HL-60/S4 (cell line): ENCODE results near the gene GDPGP1.
"Not testable (repeated sequence)": the region's sequence is repeated elsewhere in the genome, so short reads cannot be mapped to it uniquely, and the experiment has no call there.

Experiments
- in situ Hi-C: fragments of 300-500 bp; cut with MboI; formaldehyde crosslinking; loops from 2 replicates; pipeline ENCODE4 v1.14.3; 2022; ENCODE audit warnings: low sequenced_read_pairs

Gene GDPGP1

DNA sequence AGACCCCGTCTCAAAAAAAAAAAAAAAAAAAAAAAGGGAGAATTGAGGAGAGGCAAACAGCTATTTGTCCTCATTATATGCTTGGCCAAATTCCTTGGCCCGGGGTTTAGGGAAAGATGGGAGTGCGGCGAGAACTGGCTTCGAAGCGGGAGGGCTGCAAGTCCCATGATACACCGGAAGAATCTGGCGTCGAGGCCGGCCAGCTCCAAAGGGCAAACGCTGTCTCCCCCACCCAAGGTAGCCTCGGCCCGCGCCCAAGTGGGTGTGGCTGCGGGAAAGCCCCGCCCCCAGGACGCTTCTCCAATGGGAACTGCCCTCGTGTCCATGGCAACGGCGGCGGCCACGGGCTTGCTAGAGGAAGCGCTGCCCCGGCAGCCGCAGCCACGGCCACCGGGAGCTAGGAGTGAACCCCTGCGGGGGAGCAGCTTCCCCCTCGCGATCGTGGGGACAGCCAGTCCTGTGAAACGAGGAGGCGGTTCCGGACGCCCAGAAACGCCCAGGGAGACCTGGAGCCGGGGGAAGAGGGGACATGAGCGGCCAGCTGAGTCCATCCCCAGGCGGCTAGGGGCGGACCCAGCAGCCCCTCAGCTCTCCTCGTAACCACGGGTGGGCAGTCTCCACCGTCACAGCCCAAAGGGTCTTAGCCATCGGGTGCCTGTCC lies 15.3 kb downstream of the GDPGP1 start, which contains the start of gene TTLL13:
TTLL13 (plus strand) TSS at position 354 of the 661 bp plus-strand sequence. CDS start 1,075 bp downstream, outside the sequence.
- in situ Hi-C loops, result no loop called here

DNA sequence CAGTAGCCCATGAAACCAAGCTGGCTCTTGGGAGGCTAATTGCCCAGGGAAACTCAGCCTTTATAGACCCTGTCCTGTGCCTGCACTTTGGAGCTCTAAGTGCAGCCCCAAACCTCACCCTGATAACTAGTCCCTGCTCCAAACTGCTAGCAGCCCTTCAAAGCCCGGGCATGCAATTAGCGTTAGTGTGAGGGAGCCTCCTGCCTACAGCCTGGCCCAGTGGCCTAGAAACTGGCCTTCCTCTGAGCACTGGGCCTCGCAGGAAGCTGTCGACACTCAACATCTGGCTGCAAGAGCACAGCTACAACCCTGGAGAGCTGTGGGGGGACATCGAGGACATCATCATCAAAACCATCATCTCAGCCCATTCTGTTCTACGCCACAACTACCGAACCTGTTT lies 23.8 kb downstream of the GDPGP1 start:
- in situ Hi-C loops, result no loop called here

DNA sequence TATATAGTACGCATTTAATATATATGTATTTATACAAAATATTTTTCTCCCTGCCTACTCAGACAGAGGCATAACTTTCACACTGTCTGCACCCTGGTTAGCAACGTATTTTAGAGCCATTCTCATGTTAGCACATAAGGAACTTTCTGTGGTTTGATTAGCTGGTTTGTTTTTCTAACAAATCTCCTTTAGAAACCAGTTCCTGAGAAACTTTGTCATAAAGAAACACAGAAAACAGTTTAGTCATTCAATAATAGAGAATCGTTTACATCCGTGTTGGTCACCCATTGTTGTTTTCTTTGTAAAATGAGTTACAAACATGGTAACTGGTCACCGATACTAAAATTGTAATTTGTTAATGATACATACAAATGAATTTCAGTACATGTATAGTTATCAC lies 25.5 kb downstream of the GDPGP1 start:
- in situ Hi-C loops, result no loop called here

DNA sequence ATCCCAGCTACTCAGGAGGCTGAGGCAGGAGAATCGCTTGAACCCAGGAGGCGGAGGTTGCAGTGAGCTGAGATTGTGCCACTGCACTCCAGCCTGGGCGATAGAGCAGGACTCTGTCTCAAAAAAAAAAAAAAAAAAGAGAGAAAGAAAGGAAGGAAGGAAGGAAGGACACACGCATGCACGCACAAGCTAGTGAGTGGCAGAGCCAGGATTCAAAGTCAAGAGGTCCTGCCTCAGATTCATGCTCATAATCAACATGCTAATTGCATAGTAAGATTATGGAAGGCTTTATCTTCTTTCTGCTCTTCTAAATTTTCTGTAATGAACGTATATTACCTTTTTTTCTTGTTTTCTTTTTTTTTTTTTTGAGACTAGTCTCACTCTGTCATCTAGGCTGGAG lies 26.7 kb downstream of the GDPGP1 start:
- in situ Hi-C loops, result not testable (repeated sequence)

DNA sequence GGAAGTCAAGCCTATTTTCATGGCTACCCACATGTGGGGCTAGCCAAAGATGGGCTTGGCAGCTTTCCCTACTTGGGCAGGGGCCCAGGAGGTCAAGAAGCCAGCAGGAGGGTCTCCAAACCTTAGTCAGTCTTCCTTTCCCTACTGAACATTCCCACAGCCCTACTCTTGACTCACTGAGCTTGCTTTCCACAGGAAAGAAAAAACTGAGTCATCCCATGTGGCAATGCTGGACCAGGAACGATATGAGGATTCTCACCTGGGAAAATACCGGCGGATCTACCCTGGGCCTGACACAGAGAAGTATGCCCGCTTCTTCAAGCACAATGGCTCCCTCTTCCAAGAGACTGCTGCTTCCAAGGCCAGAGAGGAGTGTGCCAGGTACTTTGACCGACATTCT lies 27.8 kb downstream of the GDPGP1 start:
- in situ Hi-C loops, result no loop called here

DNA sequence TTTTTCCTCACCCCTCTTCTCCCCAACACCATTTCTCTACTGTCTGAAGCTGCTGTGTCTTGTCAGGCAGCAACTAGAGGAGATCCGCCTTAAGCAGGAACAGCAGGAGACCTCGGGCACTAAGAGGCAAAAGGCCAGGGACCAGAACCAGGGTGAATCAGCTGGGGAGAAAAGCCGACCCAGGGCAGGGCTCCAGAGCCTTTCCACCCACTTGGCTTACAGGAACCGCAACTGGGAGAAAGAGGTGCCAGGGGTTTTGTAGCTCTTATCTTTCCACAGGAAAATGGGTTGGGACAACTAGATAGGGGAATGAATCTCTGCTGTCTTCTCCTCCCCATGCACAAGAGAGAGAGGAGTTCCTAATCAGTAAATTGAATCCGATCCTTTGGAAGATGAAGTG lies 28.4 kb downstream of the GDPGP1 start:
- in situ Hi-C loops, result no loop called here

DNA sequence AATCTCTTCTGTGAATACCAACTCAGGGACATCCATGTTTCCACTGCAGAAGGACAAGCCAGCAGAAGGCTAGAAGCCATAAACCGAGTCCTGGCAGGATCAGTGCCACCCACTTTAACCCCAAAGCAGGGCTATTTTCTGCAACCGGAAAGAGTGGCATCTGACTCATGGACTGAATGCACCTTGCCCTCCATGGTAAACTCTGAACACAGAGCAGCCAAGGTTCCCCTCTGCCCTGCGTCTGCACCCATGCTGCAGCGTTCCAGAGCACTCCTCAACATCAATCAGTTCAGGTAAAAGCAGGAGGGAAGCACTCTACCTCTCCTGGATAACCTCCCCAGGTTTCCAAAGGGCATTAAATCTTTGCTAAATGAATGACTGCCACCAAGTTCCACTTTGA lies 30.7 kb downstream of the GDPGP1 start:
- in situ Hi-C loops, result no loop called here

DNA sequence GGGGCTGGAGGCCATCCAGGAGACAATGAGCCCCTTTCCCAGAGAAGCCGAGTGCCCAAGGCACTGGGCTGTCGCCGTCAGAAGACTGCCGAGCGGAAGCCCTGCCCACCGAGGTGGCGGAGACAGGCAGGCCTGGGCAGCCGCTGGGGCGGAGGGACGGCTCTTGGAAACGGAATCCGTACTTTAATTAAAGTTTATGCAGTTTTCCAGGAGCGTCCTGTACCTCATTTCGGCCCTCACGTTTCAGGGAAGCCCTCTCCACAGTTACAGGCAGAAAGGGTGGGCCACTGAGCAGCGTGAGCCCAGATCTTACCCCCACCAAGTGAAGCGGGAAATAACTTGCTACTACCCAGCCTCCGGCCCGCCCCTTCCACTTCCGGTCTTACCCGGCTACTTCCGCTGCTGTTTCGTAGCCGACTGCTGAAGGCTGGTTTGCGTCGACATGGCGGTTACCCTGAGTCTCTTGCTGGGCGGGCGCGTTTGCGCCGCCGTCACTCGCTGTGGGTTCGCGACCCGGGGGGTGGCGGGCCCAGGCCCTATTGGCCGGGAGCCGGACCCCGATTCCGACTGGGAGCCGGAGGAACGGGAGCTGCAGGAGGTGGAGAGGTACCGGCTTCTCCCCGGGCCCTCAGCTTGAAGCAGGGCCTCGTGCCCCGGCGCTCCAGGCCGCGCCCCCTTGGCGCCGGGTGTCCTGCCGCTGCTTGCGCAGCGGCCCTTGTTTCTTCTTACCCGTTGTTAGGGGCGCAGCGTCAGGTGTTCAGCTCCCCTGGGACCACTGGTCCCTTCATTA lies 31.5 kb downstream of the GDPGP1 start, which contains the start of gene NGRN:
NGRN (plus strand) TSS at position 402 of the 790 bp plus-strand sequence; CDS start at position 443, 41 bp downstream.
- in situ Hi-C loops, result no loop called here

DNA sequence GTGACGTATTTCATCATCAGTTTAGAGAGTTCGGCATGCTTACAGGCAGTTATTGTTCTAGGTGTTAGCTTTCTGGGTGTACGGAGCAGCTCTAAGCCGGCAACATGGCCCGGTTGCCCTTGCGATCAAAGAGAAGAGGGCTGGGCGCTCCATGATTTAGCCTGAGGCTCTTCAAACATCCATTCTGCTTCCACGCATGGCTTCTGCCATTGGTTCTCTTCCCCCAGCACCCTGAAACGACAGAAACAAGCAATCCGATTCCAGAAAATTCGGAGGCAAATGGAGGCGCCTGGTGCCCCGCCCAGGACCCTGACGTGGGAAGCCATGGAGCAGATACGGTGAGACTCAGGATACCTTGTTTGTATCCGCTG lies 32.0 kb downstream of the GDPGP1 start:
- in situ Hi-C loops, result no loop called here

DNA sequence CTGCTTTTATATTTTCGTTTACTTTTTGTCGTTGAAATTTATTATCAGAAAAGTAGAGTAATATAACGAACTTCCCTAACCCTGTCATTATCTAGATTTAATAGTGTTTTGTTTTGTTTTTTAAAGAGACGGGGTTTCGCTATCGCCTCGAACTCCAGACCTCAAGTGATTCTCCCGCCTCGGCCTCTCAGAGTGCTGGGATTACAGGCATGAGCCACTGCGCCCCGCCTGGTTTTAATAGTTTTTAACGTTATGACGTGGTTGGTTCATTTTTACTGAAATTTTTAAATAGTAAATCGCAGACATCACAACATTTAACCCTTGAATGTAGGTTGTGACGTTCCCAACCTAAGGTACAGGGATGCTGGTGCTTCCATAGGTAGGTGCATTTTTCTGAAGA lies 32.5 kb downstream of the GDPGP1 start:
- in situ Hi-C loops, result no loop called here

DNA sequence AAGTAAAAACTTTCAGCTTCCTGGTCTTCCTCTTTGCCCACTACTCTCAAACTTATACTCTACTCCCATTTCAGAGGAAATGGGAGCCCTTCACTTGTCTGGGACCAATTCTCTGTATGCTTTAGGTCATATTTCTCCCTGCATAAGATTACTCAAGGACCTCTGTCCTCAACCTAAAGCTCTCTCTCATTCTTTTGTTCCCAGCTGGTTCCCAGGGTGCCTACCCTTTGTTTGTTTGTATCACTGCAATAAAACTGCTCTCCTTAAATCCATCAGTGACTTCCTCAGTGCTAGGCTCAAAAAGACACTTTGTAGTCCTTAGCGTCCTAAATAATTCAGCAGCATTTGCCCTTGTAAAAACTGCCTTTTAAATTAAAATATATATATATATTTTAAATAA lies 34.4 kb downstream of the GDPGP1 start:
- in situ Hi-C loops, result no loop called here

DNA sequence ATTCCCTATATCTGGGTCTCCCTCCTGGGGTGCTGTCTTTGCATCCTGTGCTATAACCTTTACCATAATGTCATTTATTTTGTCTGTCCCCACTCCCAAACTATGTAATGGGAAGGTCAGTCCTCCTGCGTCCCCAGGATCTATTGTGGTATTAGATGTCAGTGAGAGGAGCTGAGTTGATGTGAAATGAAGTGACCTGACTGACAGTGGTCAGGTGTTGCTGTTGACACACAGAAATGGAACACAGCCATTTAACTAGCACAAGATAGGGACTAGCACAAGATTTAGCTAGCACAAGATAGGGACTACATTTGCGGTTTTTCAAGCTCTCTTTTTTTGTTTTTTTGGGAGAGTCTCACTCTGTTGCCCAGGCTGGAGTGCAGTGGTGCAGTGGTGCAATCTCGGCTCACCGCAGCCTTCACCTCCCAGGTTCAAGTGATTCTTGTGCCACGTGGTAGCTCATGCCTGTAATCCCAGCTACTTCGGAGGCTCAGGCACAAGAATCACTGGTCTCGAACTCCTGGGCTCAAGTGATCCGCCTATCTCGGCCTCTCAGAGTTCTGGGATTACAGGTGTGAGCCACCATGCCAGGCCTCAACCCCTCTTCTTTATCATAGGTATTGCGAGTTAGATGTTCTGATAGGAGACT lies 36.6 kb downstream of the GDPGP1 start:
- in situ Hi-C loops, result no loop called here

DNA sequence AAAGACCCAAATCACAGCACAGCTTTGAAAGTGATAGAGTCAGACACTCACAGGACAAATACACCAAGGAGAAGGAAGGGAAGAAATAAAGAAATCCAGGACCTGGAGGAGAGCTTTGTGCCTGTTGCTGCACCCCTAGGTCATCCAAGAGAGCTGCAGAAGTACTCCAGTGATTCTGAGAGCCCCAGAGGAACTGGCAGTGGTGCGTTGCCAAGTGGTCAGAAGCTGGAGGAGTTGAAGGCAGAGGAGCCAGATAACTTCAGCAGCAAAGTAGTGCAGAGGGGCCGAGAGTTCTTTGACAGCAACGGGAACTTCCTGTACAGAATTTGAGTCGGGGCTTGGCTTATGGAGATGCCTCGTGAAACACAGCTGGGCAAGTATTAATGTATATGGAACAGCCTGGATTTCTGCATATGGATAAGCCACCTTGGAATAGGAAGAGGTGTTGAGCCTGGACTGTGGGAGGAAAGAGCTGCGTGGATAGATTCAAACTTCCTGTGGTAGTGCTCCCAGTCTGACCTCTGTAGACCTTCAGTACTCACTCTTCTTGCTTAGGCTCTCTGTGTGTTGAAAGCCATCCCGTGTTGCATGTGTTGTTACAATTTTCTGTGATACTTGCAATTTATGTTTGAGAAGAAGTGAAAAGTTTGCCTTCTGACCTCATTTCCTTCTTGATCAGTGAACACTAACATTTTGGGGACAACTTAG lies 37.6 kb downstream of the GDPGP1 start:
- in situ Hi-C loops, result no loop called here

DNA sequence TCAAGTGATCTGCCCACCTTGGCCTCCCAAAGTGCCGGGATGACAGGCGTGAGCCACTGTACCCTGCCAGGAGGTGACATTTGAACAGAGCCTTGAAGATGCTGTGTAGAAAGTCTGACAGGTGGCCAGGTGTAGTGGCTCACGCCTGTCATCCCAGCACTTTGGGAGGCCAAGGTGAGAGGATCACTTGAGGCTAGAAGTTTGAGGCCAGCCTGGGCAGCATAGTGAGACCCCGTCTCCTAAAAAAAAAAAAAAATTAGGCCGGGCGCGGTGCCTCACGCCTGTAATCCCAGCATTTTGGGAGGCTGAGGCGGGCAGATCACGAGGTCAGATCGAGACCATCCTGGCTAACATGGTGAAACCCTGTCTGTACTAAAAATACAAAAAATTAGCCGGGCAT lies 44.5 kb downstream of the GDPGP1 start:
- in situ Hi-C loops, result not testable (repeated sequence)

DNA sequence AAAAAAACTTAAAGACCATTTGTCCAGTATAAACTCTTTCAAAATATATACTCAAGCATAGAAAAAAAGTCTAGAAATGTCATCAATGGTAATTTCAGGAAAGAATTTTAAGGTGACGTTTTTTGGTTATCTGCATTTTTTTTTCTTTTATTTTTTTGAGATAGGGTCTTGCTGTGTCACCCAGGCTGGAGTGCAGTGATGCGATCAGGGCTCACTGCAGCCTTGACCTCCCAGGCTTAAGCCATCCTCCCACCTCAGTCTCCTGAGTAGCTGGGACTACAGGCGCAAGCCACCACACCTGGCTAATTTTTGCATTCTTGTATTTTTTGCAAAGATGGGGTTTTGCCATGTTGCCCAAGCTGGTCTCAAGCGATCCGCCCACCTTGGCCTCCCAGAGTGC lies 46.7 kb downstream of the GDPGP1 start:
- in situ Hi-C loops, result not testable (repeated sequence)

DNA sequence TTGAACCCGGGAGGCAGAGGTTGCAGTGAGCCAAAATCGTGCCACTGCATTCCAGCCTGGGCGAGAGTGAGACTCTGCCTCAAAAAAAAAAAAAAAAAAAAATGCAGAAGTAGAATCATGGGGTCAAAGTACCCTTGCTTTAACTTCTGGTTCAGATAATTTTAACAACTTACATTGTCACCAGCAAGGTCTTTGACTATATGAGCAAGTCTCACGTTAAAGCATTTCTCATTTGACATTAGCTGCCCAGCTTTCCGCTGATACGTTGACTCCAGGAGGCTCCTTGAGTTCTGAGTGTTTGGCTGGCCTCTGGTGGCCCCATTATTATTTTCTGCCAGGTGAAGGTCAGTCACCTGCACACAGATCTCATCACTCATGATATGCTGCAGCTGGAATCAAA lies 47.6 kb downstream of the GDPGP1 start:
- in situ Hi-C loops, result not testable (repeated sequence)

DNA sequence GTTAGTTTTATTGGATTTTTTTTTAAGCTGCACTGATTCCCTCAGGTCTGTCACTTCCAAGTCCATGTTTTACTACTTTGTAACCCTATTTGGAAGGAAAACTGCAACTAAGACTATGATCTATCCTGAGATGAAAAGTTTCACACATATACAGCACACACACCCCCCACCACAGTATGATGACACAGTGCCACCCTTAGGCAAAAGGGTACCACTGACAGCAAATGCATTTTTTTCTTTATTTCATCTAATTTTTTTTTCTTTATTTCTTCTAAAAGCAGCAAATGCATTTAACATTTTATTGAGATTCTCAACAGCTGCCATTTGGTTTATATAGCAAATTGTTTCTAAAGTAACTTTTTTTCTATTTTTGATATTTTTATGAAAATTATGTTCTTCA lies 52.7 kb downstream of the GDPGP1 start:
- in situ Hi-C loops, result loop anchor here (5.0 kb wide), 1 partner anchor 119 kb away; no protein-coding TSS in a partner anchor

DNA sequence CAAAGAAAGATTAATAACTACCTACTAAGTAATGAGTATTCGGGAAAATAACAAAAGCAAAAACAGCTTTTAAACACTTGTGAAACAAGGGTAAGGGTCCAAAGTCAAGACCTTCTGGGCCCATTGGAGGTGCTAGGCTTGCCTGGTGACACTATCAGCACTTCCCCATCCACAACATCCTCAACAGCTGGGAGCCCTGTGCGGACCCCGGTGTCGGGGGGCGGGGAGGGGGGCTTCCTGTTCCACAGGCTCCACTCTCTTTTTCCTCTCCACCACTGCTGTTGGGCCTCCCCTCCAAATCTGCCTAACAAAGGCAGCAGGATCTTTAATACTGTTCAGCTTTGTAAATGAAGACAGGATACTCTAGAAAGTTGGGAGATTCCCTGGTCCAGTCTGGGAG lies 53.1 kb downstream of the GDPGP1 start:
- in situ Hi-C loops, result loop anchor here (5.0 kb wide), 1 partner anchor 120 kb away; no protein-coding TSS in a partner anchor

DNA sequence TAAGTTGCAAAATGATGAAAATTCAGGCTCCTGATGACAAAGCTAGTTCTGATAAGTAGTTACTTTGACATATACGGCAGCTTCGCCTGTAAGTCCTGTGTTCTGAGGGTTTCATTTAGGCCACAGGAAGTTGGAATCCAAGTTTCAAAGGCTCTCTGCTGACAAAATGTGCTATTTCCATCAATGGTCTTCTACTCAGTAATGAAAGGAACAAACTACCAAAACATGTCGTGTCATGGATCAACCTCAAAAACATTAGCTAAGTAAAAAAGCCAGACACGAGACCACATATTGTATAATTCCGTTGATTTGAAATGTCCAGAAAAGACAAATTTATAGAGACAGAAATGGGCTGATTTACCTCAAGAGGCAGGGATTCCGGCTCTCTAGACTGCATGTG lies 53.9 kb downstream of the GDPGP1 start:
- in situ Hi-C loops, result loop anchor here (5.0 kb wide), 1 partner anchor 121 kb away; no protein-coding TSS in a partner anchor

DNA sequence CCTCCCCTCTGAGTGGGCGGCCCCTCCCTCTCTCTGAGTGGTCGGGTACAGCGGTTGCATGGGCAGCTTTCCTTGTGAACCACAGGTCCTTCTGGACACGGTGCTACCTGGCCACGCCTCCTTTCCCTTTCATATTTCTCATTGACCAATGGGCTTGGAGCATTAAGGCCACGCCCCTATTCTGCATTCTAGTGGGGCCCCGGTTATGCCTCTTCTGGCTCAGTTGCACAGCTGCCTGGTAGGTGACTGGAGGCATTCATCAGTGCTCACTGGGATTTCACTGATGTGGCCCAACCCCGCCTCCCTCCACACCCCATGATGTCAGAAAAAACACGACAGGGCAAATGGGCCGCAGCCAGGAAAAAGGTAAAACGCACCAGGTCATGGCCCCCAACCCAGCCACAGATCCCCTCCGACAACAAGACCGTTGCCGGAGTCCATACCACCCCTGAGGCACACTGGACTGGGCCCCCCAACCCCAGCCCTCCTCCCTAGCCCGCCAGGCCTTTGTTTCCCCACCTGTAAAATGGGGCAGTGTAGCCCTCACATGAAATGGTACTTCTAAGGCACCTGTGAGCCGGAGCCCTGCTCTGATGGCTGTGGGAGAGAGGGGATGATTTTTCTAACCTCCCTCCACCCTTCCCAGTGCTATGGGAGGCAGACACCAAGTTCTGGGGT lies 57.8 kb downstream of the GDPGP1 start:
- in situ Hi-C loops, result no loop called here
